Stimulated activated CD8-positive, alpha-beta memory T cell treated with anti-CD3 and anti-CD28 coated beads, Interleukin-7, amount 100 ng/mL, for 4 hours (primary cell): ENCODE results near the gene TMCO4.
A peak's percentile ranks its signal among the peaks of the same experiment; 100 is the strongest.
"Not testable (repeated sequence)": the region's sequence is repeated elsewhere in the genome, so short reads cannot be mapped to it uniquely, and the experiment has no call there.

Experiments used
- DNase-seq, 2 donors: peaks; one replicate each; pipeline ENCODE4 v3.0.0-alpha.2; 2020; ENCODE audit warnings: low read depth in 2 of 2

Gene TMCO4

DNA sequence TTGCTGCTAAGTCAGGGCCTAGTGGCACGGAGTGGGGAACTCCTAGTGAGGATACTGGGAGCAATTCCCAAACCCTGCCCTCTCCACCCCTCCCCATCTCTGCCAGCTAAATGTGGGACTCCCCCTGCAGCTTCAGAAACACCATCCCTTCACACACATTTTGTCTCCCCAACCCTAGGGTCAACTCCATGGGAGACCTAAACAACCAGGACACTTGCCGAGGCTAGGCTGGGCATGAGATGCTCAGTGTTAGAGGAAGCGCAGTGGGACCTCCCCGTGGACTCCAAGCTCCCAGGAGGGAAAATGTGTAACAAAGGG, 13.9 kb upstream of the TMCO4 start:
- DNase-seq: no peak

GRCh38 chr1:19812875-19813642, 13.3 kb upstream of the TMCO4 start:
- DNase-seq: no peak

DNA sequence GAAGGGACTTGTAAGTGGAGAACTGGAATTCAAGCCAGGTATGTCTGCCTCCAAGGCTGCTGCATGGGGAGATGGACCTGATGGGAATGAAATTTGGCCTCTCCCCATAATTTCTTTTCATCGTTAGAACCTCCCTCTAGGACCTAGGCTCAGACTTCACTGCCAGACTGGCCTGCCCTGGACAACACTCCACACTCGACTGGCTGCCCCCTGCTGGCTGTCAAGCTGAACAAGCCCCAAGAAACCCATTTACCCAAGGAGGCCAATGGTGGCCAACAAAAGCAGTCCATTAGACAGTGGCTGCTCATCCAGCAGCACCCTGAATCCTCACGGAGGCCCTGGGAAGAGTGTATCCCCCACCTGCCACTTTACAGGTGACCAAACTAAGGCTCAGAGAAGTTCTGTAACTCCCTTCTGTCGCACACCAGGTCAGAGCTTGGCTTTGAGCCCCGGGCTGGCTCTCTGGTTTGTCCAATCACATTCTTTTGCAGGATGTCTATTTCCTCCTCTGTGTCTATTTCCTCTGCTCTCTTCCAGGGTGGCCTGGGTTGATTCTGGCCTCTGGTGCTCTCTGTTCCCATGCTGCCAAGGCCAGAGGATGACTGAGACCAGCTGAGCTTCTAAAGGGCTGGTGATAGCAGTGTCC, 11.6 kb upstream of the TMCO4 start:
- DNase-seq: peak in 1 of 2 donors; percentile 17

- no peak for DNase-seq
Observed at GRCh38 chr1:19809044-19809750, 9.5 kb upstream of the TMCO4 start.

- DNase-seq: no peak
Observed at GRCh38 chr1:19808351-19808750, 8.6 kb upstream of the TMCO4 start.

GRCh38 chr1:19804831-19805251, 5.1 kb upstream of the TMCO4 start:
- no peak for DNase-seq

DNA sequence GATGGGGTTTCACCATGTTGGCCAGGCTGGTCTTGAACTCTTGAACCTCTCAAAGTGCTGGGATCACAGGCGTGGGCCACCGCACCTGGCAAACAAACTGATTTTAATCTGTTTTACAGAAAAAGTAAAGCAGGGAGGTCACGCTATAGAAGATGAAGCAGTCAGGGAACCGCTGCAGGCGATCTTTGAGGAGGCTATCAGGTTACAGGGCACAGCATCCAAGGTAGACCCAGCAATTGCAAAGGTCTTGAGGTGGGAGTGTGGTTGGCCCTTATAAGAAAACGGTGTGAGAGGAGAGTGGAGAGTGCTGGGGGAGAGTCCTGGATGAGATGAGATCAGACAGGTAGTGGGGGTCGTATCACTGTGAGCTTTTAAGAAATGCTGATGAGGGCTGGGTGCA, 2.6 kb upstream of the TMCO4 start:
- no peak for DNase-seq

DNA sequence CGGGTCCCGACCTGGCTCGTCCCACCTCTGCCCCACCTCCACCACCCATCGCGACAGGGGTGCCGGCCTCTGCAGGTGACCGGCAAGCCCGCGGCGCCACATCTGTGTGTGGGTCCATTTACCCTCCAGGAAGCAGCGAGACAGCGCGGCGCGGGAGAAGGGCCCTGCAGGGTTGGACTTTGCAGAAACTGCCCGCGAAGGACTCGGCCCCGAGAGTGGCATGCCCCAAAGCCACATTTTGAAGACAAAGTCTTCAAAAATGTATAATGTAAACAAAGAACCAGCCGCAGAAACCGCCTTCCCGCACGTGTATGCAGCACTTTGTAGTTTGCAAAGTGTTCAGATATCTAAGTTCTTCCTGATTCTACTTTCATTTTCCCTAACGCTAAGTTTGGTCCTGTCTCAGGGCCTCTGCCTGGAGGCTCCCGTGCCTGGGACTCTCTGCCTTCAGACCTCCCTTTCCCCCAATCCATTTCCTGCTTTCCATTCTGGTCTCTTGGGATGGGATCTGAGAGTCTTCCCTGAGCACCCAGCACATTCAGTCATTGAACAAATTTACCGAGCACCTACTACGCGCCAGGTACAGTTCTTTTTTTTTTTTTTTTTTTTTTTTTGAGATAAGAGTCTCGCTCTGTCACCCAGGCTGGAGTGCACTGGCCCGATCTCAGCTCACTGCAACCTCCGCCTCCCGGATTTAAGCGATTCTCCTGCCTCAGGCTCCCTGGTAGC, 524 bp upstream of the TMCO4 start:
- DNase-seq: peak; percentile 8 to 25

GRCh38 chr1:19798486-19799229, 1.1 kb downstream of the TMCO4 start:
- DNase-seq: no peak

DNA sequence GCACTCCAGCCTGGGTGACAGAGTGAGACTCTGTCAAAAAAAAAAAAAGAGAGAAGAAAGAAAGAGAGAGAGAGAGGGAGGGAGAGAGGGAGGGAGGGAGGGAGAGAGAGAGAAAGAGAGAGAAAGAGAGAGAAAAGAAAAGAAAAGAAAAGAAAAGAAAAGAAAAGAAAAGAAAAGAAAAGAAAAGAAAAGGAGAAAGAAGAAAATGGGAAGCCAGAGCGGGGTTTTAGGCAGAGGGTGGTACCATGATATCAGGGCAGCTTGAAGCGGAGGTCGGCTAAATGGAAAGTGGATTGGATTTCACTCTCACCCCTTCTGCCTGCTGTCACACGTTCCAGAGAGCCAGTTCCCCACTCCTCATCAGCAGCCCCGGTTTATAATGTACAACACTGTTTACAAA, 1.9 kb downstream of the TMCO4 start:
- DNase-seq: no peak

GRCh38 chr1:19794583-19794982, 5.1 kb downstream of the TMCO4 start:
- no peak for DNase-seq

GRCh38 chr1:19793360-19794046, 6.2 kb downstream of the TMCO4 start:
- no peak for DNase-seq

DNA sequence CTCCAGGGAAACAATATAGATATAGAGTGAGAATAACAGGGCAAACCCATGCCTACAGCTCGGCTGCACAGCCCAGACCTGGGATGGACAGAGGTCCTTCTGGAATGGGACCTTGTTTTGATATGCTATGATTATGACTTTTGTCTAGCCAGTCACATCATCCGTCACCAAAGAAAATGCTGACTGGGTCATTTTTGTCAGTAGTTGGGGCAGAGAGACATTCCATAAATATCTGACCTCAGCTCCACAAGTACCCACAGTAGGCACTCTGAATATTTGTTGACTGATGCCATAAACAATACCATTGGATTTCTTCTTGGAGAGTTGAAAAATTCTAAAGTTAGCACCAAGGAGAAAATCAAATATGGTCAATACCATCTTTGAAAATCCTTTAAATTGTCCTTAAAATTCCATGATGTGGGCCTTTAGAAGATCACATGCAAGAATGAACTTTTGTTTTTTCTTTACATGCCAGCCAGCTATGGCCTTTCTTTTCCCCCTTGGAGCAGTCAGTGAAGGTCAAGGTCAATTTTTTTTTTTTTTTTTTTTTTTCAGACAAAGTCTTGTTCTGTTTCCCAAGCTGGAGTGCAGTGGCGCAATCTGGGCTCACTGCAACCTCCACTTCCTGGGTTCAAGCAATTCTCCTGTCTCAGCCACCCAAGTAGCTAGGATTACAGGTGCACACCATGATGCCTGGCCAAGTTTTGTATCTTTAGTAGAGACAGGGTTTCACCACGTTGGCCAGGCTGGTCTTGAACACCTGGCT, 7.3 kb downstream of the TMCO4 start:
- DNase-seq: no peak

GRCh38 chr1:19790061-19790975, 9.4 kb downstream of the TMCO4 start:
- not testable (repeated sequence) for DNase-seq

DNA sequence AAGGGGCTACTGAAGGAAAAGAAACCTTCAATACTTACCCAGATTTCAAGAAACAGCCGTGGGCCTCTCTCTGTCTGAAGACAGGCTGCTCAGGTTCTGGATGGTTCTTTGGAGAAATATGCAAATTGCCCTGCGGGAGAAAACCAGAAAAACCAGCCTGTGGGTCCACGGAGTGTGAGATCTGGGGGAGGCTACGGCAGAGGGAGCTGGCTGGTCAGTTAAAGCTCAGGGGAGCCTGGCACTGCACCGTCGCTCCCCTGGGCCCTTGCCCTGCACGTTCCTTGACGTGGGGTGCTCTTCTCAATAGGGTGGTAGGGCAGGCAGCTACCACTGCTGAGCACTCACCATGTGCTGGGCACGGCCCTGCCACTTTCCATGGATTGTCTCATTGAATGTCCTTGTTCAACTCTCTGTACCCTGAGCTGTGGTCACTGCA, 12.7 kb downstream of the TMCO4 start:
- DNase-seq: no peak

DNA sequence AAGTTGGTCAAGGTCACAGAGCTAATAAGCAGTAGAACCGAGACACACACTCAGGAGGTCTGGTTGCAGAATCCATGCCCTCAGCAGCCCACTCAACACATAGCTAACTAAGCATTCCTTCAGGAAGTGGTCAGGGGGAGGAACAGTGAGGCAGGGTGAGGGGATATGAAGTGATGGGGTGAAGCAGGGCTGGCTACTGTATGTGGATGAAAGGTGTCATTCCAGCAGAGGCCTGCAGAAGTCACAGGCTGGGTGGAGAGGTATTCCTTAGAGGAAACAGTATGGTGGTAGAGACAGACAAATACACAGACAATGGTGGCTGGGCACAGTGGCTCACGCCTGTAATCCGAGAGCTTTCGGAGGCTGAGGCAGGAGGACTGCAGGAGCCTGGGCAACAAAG, 14.1 kb downstream of the TMCO4 start:
- DNase-seq: no peak

DNA sequence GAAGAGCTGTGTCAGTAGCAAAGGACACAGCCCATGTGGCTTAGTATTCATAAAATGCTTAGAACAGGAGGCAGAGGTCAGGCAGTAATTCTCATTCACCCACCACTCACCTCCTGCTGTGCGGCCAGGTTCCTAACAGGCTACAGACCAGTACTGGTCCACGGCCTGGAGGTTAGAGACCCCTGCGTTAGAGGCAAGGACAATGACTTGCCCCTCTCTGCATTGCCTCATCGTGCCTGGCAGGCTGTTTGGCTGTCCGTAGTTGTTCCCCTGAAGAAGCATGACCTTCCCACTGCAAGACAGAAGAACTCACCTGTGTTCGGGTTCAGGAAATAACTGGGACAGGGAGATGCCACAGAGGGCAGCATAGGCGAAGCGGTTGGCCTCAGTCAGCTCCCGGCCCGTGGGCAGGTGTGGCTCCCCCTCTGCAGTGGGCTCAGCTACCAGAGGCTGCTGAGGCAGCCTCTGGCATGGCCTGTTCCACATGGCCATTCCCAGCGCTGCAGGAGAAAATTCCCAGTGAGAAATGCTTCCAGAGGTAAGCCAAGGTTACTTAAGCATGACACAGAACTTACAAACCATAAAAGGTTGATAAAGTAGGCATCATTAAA, 19.3 kb downstream of the TMCO4 start:
- DNase-seq: no peak

- no peak for DNase-seq
Observed at GRCh38 chr1:19776933-19777332, 22.8 kb downstream of the TMCO4 start.

GRCh38 chr1:19776287-19776686, 23.4 kb downstream of the TMCO4 start:
- no peak for DNase-seq
